Gastroesophageal sphincter (tissue), 4 donors: ENCODE data around the gene TAS2R16. TPM values are rescaled to one million over a fixed set of nuclear protein-coding genes. Genes with fewer than 3 reads are reported as not detected.

Experiments
- ATAC-seq: fragments of 150-250 bp; one replicate; pipeline ENCODE4 v1.9.1; 2016; ENCODE audit warnings: mild to moderate bottlenecking, moderate library complexity
- H3K27ac ChIP-seq, 4 donors: fragments of 200-600 bp; sonication (generic) in 3 of 4; 1 replicate in 3 of 4; 2 replicates in 1 of 4; pipeline ENCODE4 v1.5.1; 2016 to 2019
- H3K27me3 ChIP-seq: fragments of 200-600 bp; sonication (generic); one replicate; pipeline ENCODE4 v1.5.1; 2019
- H3K36me3 ChIP-seq, 2 donors: fragments of 200-600 bp; sonication (generic); one replicate each; pipeline ENCODE4 v1.5.1; 2019; ENCODE audit warnings: control low read depth in 1 of 2
- H3K4me1 ChIP-seq, 3 donors: fragments of 200-600 bp; sonication (generic); 1 replicate in 2 of 3; 2 replicates in 1 of 3; pipeline ENCODE4 v1.5.1; 2016 to 2019; ENCODE audit warnings: control low read depth in 2 of 3
- H3K4me3 ChIP-seq, 2 donors: fragments of 200-600 bp; sonication (generic); one replicate each; pipeline ENCODE4 v1.5.1; 2019; ENCODE audit warnings: mild to moderate bottlenecking in 1 of 2, moderate library complexity in 1 of 2
- H3K9me3 ChIP-seq, 3 donors: fragments of 200-600 bp; sonication (generic); one replicate each; pipeline ENCODE4 v1.5.1; 2017 to 2019; ENCODE audit warnings: control low read depth in 2 of 3
- EP300 ChIP-seq: sonication (generic); formaldehyde crosslinking; IDR thresholded peaks from one replicate; pipeline ENCODE4 v1.6.1; 2017; ENCODE audit warnings: antibody characterized with exemption, mild to moderate bottlenecking
- POLR2A ChIP-seq, 2 donors: fragments of 450-650 bp; IDR thresholded peaks; one replicate each; pipeline ENCODE4 v1.6.1; 2017; ENCODE audit warnings: antibody characterized with exemption in 2 of 2, mild to moderate bottlenecking in 2 of 2, moderate library complexity in 1 of 2
- POLR2AphosphoS5 ChIP-seq: sonication (generic); formaldehyde crosslinking; IDR thresholded peaks from one replicate; pipeline ENCODE4 v1.6.1; 2017; ENCODE audit warnings: antibody characterized with exemption
- WGBS, 2 donors: methylation state at CpG; one replicate each; pipeline ENCODE4 v1.1.5; 2018; ENCODE audit warnings: low coverage in 1 of 2; 5-methylcytosine and 5-hydroxymethylcytosine counted together
- total RNA-seq, 4 donors: library from RNA; depleted of rRNA; stranded (reverse); fragments of >200 nt; gene quantifications; one replicate each; pipeline ENCODE4 v1.1.0, GENCODE V29; 2016
- TF ChIP-seq, protein P1 (sequence below), 4 experiments: fragments of 200-600 bp in 2 of 4; fragments of 450-650 bp in 2 of 4; sonication (generic) in 1 of 4; IDR thresholded peaks; one replicate each; pipeline ENCODE4 v1.5.1; 2017 to 2019; ENCODE audit warnings: antibody characterized with exemption in 4 of 4, mild to moderate bottlenecking in 2 of 4, moderate library complexity in 2 of 4

The TAS2R16 gene
- total RNA-seq, 4 donors from 2014 or later: not detected

DNA sequence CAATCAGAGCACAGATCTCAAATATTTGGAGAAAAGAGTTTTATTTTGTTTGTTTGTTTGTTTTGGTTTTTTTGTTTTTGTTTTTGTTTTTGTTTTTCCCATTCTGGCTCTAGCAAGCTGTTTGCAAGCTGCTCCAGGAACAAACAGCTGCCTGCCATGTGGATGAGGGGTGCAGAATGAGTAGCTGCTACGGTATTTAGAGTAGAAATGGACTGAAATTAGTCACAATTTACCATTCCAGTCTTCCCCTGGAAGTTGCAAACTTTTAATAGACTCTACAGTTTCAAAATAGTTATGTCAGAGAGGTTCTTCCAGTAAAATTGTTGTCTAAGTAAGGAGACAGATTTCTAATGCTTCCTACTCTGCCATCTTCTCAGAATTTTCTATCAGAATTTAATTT, 27.1 kb upstream of the TAS2R16 start:
- ATAC-seq: no peak
- TF ChIP-seq, protein P1, sequence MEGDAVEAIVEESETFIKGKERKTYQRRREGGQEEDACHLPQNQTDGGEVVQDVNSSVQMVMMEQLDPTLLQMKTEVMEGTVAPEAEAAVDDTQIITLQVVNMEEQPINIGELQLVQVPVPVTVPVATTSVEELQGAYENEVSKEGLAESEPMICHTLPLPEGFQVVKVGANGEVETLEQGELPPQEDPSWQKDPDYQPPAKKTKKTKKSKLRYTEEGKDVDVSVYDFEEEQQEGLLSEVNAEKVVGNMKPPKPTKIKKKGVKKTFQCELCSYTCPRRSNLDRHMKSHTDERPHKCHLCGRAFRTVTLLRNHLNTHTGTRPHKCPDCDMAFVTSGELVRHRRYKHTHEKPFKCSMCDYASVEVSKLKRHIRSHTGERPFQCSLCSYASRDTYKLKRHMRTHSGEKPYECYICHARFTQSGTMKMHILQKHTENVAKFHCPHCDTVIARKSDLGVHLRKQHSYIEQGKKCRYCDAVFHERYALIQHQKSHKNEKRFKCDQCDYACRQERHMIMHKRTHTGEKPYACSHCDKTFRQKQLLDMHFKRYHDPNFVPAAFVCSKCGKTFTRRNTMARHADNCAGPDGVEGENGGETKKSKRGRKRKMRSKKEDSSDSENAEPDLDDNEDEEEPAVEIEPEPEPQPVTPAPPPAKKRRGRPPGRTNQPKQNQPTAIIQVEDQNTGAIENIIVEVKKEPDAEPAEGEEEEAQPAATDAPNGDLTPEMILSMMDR (IDR thresholded peaks at IDR 0.05): no peak
- TF ChIP-seq EP300: no peak
- no peak for TF ChIP-seq POLR2A (IDR thresholded peaks at IDR 0.05)
- TF ChIP-seq POLR2AphosphoS5: no peak
- WGBS, 2 donors: 67 to 73% methylated on average over 1 of the region's 1 CpG
- no peaks in the 10 kb centered on the region for H3K9me3 ChIP-seq
- H3K4me1 ChIP-seq: no peaks in the 10 kb centered on the region
- H3K27ac ChIP-seq: no peak overlapping the region
- no peaks in the 10 kb centered on the region for H3K27me3 ChIP-seq
- no peaks in the 10 kb centered on the region for H3K36me3 ChIP-seq
- H3K4me3 ChIP-seq: no peak overlapping the region

DNA sequence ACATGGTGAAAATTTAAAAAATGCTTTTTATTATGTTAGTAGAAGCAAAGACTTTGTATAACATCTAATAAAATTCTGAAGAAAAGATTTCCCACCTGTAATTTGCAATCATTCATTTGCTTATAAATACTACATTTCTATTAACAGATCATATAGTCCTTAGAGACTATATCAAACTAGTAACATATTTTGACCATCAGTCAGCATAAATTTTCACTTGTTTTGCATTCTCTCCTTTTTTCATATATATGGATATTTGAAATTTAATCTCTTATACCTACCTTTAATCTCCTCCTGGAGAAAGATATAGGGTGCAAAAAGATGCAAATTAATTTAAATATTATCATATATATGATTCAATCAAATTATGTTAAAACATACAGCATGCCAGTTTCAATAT, 16.9 kb upstream of the TAS2R16 start:
- no peaks in the 10 kb centered on the region for H3K4me1 ChIP-seq
- H3K9me3 ChIP-seq: no peaks in the 10 kb centered on the region
- H3K27ac ChIP-seq: no peak overlapping the region
- no peak overlapping the region for H3K4me3 ChIP-seq
- H3K27me3 ChIP-seq: no peaks in the 10 kb centered on the region
- TF ChIP-seq POLR2A (IDR thresholded peaks at IDR 0.05) (no peak), POLR2AphosphoS5 (no peak), EP300 (no peak)
- TF ChIP-seq, protein P1 (IDR thresholded peaks at IDR 0.05): no peak
- ATAC-seq: no peak
- H3K36me3 ChIP-seq: no peaks in the 10 kb centered on the region

DNA sequence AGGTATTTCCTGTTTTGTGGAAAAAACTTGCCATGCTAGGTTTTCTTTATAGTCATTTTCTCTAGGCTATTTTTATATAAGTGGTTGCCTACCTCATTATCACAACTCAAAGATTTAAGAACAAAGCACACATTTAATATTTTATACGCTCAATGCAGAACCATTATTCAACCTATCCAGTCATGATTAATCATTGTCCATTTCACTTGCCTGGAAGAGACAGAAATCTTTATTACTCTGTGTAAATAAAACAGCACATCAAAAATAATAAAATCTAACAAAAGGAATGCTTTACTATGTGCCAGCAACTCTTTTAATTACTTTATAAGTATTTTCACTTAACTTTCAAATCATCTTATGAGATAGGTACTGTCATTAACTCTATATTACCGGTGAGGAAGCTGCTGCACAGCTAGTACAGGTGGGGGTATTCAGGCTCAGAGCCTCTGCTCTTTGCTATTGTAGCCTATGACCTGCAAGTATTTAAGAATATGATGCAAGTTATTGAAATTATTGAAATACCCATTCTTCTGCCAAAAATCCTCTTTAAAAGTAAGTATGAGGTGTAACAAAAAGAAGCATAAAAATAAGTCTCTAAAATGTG, 16.4 kb upstream of the TAS2R16 start:
- Histone ChIP-seq H3K27me3 (no peaks in the 10 kb centered on the region), H3K27ac (no peak overlapping the region), H3K4me3 (no peak overlapping the region), H3K36me3 (no peaks in the 10 kb centered on the region), H3K9me3 (no peaks in the 10 kb centered on the region), H3K4me1 (no peaks in the 10 kb centered on the region)
- ATAC-seq: no peak
- TF ChIP-seq EP300 (no peak), POLR2A (IDR thresholded peaks at IDR 0.05) (no peak), POLR2AphosphoS5 (no peak)
- TF ChIP-seq, protein P1 (IDR thresholded peaks at IDR 0.05): no peak
- WGBS, 2 donors: 78 to 88% methylated on average over 2 of the region's 2 CpGs

DNA sequence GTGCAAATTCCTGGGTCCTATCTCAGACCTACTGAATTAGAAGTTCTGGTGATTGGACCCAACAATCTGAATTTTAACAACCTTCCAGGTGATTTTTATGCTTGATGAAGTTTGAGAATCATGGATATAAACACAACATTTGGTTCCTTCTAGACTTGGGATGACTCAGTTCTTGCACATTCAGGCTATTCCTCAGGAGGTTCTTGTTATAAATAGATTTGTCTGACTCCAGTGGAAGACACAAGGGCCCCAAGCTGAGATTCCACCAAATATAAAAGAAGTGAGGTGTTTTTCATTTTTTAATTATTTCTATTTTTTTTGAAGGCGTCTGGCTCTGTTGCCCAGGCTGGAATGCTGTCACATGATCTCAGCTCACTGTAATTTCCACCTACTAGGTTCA, 9.4 kb upstream of the TAS2R16 start:
- H3K9me3 ChIP-seq: no peaks in the 10 kb centered on the region
- no peak overlapping the region for H3K27ac ChIP-seq
- TF ChIP-seq EP300 (no peak), POLR2AphosphoS5 (no peak), POLR2A (IDR thresholded peaks at IDR 0.05) (no peak)
- TF ChIP-seq, protein P1 (IDR thresholded peaks at IDR 0.05): no peak
- no peaks in the 10 kb centered on the region for H3K4me1 ChIP-seq
- no peak overlapping the region for H3K4me3 ChIP-seq
- 17 to 56% methylated on average over 1 of the region's 1 CpG for WGBS, 2 donors
- no peaks in the 10 kb centered on the region for H3K27me3 ChIP-seq
- no peak for ATAC-seq
- no peaks in the 10 kb centered on the region for H3K36me3 ChIP-seq

DNA sequence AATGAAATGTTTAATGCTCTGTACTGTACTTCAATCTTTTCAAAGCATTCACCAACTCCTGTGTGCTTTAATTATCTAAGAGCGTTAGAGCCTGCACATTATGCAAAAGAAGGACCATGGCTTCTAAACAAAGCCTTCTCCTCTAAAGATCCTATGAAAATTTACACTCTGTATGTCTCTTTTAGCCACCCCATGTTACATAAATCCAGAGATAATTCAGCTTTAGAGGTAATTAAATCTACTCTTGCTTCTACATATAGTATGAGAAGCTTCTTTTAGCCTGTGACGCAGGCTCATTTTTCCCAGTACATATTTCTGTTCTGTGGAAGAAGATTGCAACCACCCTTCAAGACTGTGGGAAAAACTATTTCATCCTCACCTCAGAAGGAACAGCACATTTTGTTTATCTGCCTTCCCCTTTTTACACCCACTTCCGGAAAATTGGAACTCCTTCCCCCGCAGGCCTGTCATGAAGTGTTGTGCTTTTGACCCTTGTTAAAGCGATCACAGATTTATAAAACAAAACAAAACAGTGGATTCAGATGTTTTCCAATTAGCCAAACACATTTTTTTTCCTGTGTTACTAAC, 8.1 kb upstream of the TAS2R16 start:
- no peak for TF ChIP-seq EP300
- TF ChIP-seq POLR2AphosphoS5: no peak
- TF ChIP-seq, protein P1 (IDR thresholded peaks at IDR 0.05): no peak
- TF ChIP-seq POLR2A (IDR thresholded peaks at IDR 0.05): no peak
- no peaks in the 10 kb centered on the region for H3K9me3 ChIP-seq
- H3K4me1 ChIP-seq: no peaks in the 10 kb centered on the region
- H3K27me3 ChIP-seq: no peaks in the 10 kb centered on the region
- no peak overlapping the region for H3K27ac ChIP-seq
- no peaks in the 10 kb centered on the region for H3K36me3 ChIP-seq
- no peak overlapping the region for H3K4me3 ChIP-seq
- no peak for ATAC-seq
- WGBS, 2 donors: 52 to 69% methylated on average over 5 of the region's 5 CpGs
